Keratinocyte (primary cell): ENCODE data around the gene CMTM2. TPM values are rescaled to one million over a fixed set of nuclear protein-coding genes. Genes with fewer than 3 reads are reported as not detected.

Experiments used
- DNase-seq: peaks from one replicate; pipeline ENCODE4 v3.0.0-alpha.2; 2011; ENCODE audit warnings: low read depth, missing footprints, low spot score
- FAIRE-seq: peaks from 2 replicates; lab custom pipeline; 2011; peaks lifted over from hg19 to GRCh38; lab: Jason Lieb, UNC
- H2AFZ ChIP-seq: 2 replicates; pipeline ENCODE4 v1.6.0; 2012; ENCODE audit warnings: low read length, control low read depth, inconsistent platforms; ENCODE audit not compliant: control insufficient read depth
- H3K27ac ChIP-seq: 2 replicates; pipeline ENCODE4 v1.5.1; 2011; ENCODE audit warnings: low read length; ENCODE audit not compliant: control insufficient read depth, insufficient read depth
- H3K27me3 ChIP-seq: 3 replicates; pipeline ENCODE4 v1.6.0; 2011; ENCODE audit warnings: low read length; ENCODE audit not compliant: control insufficient read depth, insufficient read depth; ENCODE audit errors: extremely low read depth
- H3K36me3 ChIP-seq, 2 experiments: 2 replicates in 1 of 2; 3 replicates in 1 of 2; pipeline ENCODE4 v1.5.1; 2011; ENCODE audit warnings: low read length in 2 of 2, mild to moderate bottlenecking in 1 of 2; ENCODE audit not compliant: control insufficient read depth in 2 of 2, insufficient read depth in 2 of 2; ENCODE audit errors: extremely low read depth in 1 of 2
- H3K4me1 ChIP-seq: 3 replicates; pipeline ENCODE4 v1.5.1; 2011; ENCODE audit warnings: low read length; ENCODE audit not compliant: control insufficient read depth, insufficient read depth; ENCODE audit errors: extremely low read depth
- H3K4me2 ChIP-seq: 3 replicates; pipeline ENCODE4 v1.6.0; 2011; ENCODE audit warnings: low read depth, low read length; ENCODE audit not compliant: control insufficient read depth, insufficient read depth; ENCODE audit errors: extremely low read depth
- H3K4me3 ChIP-seq, 3 experiments: fragments of 200-600 bp in 1 of 3; sonication (generic) in 1 of 3; 2 replicates in 2 of 3; 3 replicates in 1 of 3; pipeline ENCODE4 v1.5.1; 2011 to 2016; ENCODE audit warnings: low read length in 3 of 3, mild to moderate bottlenecking in 3 of 3, control low read depth in 2 of 3, inconsistent platforms in 1 of 3, low read depth in 1 of 3, mixed read lengths in 1 of 3, mixed run types in 1 of 3, moderate library complexity in 1 of 3; ENCODE audit not compliant: control insufficient read depth in 2 of 3, insufficient read depth in 2 of 3; ENCODE audit errors: extremely low read depth in 1 of 3
- H3K79me2 ChIP-seq: 2 replicates; pipeline ENCODE4 v1.6.0; 2012; ENCODE audit warnings: low read length; ENCODE audit not compliant: control insufficient read depth, insufficient read depth
- H3K9ac ChIP-seq: 3 replicates; pipeline ENCODE4 v1.6.0; 2011; ENCODE audit warnings: low read length; ENCODE audit not compliant: control insufficient read depth, insufficient read depth; ENCODE audit errors: extremely low read depth
- H3K9me1 ChIP-seq: 3 replicates; pipeline ENCODE4 v1.6.0; 2011; ENCODE audit warnings: low read length; ENCODE audit not compliant: control insufficient read depth, insufficient read depth; ENCODE audit errors: extremely low read depth
- H3K9me3 ChIP-seq: 2 replicates; pipeline ENCODE4 v1.5.1; 2012; ENCODE audit warnings: low read depth, low read length; ENCODE audit not compliant: control insufficient read depth
- H4K20me1 ChIP-seq: 3 replicates; pipeline ENCODE4 v1.6.0; 2011; ENCODE audit warnings: low read length; ENCODE audit not compliant: control insufficient read depth, insufficient read depth; ENCODE audit errors: extremely low read depth
- EZH2 ChIP-seq: IDR thresholded peaks from one replicate; pipeline ENCODE4 v1.6.1; 2012; ENCODE audit warnings: inconsistent platforms, mild to moderate bottlenecking, low read length, moderate library complexity
- dilution Hi-C: fragments of 300-500 bp; cut with MboI; formaldehyde crosslinking; loops from one replicate; pipeline ENCODE4 v1.7.0; 2020; ENCODE audit warnings: low sequenced_read_pairs; ENCODE audit not compliant: extremely low pct_ligation_motif_present
- polyA plus RNA-seq, 5 experiments: library from polyadenylated mRNA; depleted of rRNA in 3 of 5; stranded (reverse) in 3 of 5; stranded (forward) in 1 of 5; unstranded in 1 of 5; fragments of >200 nt; gene quantifications; 1 replicate in 1 of 5; 2 replicates in 3 of 5; 3 replicates in 1 of 5; pipeline versions ENCODE4 v1.2.1 to v1.2.3, GENCODE V29; 2011 to 2012; ENCODE audit warnings: missing spikeins in 2 of 5, low read depth in 1 of 5, low replicate concordance in 1 of 5
- TF ChIP-seq, protein P1 (sequence below), 3 experiments: IDR thresholded peaks in 1 of 3; conservative IDR thresholded peaks in 1 of 3; optimal IDR thresholded peaks in 1 of 3; 2 replicates in 2 of 3; 3 replicates in 1 of 3; pipeline versions ENCODE3 to v1.5.1; 2011; ENCODE audit warnings: low read length in 3 of 3, mild to moderate bottlenecking in 3 of 3, moderate library complexity in 2 of 3, control low read depth in 1 of 3, inconsistent platforms in 1 of 3; ENCODE audit not compliant: insufficient read depth in 2 of 3; ENCODE audit errors: extremely low read depth in 1 of 3

The CMTM2 gene
- polyA plus RNA-seq, 1 donor (not counting 4 experiments of a cell fraction or from before 2014, with no cell fraction given): not detected

DNA sequence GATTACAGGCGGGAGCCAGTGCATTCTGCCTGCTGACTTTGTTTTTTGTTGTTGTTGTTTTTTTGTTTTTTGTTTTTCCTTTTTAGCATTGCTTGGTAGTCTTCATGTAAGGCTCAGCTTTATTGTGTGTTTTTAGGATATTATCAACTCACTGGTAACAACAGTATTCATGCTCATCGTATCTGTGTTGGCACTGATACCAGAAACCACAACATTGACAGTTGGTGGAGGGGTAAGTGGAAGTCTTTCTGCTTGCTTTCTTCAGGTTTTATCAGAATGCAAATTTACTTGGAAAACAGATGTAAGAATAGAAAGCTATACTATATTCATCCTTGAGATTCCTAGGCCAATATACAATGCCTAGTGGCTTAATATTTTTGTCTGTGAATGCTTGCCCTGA is 16.3 kb upstream of the CMTM2 start:
- TF ChIP-seq, protein P1, sequence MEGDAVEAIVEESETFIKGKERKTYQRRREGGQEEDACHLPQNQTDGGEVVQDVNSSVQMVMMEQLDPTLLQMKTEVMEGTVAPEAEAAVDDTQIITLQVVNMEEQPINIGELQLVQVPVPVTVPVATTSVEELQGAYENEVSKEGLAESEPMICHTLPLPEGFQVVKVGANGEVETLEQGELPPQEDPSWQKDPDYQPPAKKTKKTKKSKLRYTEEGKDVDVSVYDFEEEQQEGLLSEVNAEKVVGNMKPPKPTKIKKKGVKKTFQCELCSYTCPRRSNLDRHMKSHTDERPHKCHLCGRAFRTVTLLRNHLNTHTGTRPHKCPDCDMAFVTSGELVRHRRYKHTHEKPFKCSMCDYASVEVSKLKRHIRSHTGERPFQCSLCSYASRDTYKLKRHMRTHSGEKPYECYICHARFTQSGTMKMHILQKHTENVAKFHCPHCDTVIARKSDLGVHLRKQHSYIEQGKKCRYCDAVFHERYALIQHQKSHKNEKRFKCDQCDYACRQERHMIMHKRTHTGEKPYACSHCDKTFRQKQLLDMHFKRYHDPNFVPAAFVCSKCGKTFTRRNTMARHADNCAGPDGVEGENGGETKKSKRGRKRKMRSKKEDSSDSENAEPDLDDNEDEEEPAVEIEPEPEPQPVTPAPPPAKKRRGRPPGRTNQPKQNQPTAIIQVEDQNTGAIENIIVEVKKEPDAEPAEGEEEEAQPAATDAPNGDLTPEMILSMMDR (optimal IDR thresholded peaks at IDR 0.05 in 1 of 3, IDR thresholded peaks at IDR 0.05 in 1 of 3, conservative IDR thresholded peaks at IDR 0.05 in 1 of 3; ENCODE audit: extremely low read depth in 1 of 3, insufficient read depth in 2 of 3, low read length in 3 of 3): no peak
- no peak for TF ChIP-seq EZH2
- Histone ChIP-seq H3K36me3 (peaks cover 3 to 6% of the 10 kb centered on the region in 2 experiments), H3K27me3 (no peaks in the 10 kb centered on the region), H3K9ac (no peak overlapping the region), H3K4me2 (no peak overlapping the region), H3K9me3 (no peaks in the 10 kb centered on the region), H2AFZ (no peak overlapping the region), H3K9me1 (no peaks in the 10 kb centered on the region), H4K20me1 (no peaks in the 10 kb centered on the region), H3K4me1 (no peaks in the 10 kb centered on the region), H3K4me3 (no peak overlapping the region), H3K79me2 (no peaks in the 10 kb centered on the region), H3K27ac (no peak overlapping the region)
- dilution Hi-C loops: no loop called here
- DNase-seq: no peak
- no peak for FAIRE-seq

DNA sequence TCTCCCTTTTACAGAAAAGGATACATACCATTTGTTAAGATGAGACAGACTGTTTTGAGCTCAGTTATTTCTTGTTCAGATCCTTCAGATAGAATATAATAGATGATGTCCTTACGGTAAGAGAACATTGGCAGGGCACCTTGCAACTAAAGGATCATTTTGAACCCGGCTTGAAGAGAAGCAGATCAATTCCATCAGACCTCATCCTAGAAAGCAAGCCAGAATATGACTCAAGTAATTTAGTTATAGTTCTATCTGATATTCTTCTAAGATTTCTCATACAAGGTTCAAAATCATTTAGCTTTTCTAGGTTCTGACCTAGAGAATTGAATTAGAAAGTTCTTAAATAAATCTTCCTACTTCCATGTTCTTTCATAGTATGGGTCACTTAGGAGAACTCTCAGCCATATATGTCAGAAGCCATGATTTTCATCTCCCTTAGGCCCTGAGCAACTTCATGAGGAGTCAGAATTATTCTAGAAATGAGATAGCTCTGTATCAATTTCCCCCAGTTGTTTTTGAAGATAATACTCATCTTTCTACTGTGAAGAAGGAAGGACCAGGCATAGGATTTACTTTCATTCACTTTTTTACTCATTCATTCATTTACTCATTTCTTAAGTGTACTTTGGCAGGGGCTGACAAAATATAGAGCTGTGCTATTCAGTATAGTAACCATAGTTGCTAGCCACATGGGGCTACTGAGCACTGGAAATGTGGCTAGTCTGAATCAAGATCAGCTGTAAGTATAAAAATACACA is 15.5 kb upstream of the CMTM2 start:
- DNase-seq (no peak), FAIRE-seq (no peak)
- TF ChIP-seq, protein P1 (optimal IDR thresholded peaks at IDR 0.05 in 1 of 3, IDR thresholded peaks at IDR 0.05 in 1 of 3, conservative IDR thresholded peaks at IDR 0.05 in 1 of 3; ENCODE audit: extremely low read depth in 1 of 3, insufficient read depth in 2 of 3, low read length in 3 of 3): no peak
- no peak for TF ChIP-seq EZH2
- Histone ChIP-seq H3K79me2 (no peaks in the 10 kb centered on the region), H3K36me3 (peaks cover 3 to 6% of the 10 kb centered on the region in 2 experiments), H3K9ac (no peak overlapping the region), H3K4me2 (no peak overlapping the region), H3K4me3 (no peak overlapping the region), H3K4me1 (no peaks in the 10 kb centered on the region), H3K27ac (no peak overlapping the region), H3K9me1 (no peaks in the 10 kb centered on the region), H3K9me3 (no peaks in the 10 kb centered on the region), H3K27me3 (no peaks in the 10 kb centered on the region), H4K20me1 (no peaks in the 10 kb centered on the region), H2AFZ (no peak overlapping the region)
- dilution Hi-C loops: no loop called here
